ENCODE data around the gene ZNF679. TPM values are rescaled to one million over a fixed set of nuclear protein-coding genes. Genes with fewer than 3 reads are reported as not detected.
"Not testable (repeated sequence)": the region's sequence is repeated elsewhere in the genome, so short reads cannot be mapped to it uniquely, and the experiment has no call there.

ZNF679 gene
- total and polyA plus RNA-seq, 7 donors = not detected

DNA sequence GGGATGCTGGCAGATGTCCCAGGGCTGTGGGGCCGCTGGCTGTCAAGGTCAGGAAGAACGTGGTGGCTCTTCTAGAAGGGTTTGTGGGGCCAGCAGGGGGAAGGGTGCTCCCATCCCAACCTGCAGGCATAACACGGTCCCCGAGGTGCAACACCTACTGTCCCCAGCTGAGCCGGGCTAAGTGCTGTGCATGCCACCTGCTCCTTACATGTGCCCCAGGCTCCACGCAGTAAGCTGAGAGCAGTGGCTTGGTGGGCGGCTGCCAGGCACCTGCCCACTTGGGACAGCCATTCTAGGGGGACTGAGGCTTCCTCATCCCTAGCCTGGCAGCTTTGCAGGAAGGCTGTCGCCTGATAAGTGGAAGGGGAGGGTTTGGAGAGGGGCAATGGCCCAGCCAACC lies 35.5 kb upstream of the ZNF679 start:
- H3K36me3 ChIP-seq (ENCODE audit: insufficient read depth in 1 of 2, low read depth in 1 of 2) = no peaks in the 10 kb centered on the region
- H3K27ac ChIP-seq = no peak overlapping the region
- no peak for DNase-seq
- H3K4me3 ChIP-seq = no peak overlapping the region
- H3K9me3 ChIP-seq = peaks cover 3% of the 10 kb centered on the region
- intact Hi-C loops (cut with DNase I) = no loop called here
- TF ChIP-seq, protein P1, sequence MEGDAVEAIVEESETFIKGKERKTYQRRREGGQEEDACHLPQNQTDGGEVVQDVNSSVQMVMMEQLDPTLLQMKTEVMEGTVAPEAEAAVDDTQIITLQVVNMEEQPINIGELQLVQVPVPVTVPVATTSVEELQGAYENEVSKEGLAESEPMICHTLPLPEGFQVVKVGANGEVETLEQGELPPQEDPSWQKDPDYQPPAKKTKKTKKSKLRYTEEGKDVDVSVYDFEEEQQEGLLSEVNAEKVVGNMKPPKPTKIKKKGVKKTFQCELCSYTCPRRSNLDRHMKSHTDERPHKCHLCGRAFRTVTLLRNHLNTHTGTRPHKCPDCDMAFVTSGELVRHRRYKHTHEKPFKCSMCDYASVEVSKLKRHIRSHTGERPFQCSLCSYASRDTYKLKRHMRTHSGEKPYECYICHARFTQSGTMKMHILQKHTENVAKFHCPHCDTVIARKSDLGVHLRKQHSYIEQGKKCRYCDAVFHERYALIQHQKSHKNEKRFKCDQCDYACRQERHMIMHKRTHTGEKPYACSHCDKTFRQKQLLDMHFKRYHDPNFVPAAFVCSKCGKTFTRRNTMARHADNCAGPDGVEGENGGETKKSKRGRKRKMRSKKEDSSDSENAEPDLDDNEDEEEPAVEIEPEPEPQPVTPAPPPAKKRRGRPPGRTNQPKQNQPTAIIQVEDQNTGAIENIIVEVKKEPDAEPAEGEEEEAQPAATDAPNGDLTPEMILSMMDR (IDR thresholded peaks at IDR 0.05) = no peak
- WGBS, 3 donors = 72 to 74% (median 73%) methylated on average over 8 of the region's 8 CpGs
- H3K4me1 ChIP-seq = no peaks in the 10 kb centered on the region
- ATAC-seq = no peak
- no peaks in the 10 kb centered on the region for H3K27me3 ChIP-seq (ENCODE audit: insufficient read depth in 3 of 3, low read length in 2 of 3)

DNA sequence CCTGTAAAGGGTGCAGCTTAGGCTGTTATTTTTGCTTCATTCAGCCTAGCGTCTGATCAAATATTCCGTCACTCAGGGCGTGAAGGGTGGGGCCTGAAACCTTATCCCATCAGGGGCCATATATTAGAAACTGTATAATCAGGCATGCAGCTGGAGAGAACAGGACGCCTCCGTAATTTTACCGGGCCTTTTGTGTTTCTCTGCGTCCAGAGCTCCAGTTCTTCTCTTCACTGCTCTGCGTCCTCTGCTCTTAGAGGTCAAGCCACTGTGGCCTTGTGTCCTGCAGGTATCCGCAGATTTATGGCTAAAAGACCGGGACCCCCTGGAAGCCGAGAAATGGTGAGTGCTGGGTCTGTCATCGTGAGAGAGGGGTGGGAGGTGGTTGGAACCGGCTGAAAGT lies 21.4 kb upstream of the ZNF679 start, which contains the start of gene ZNF735:
Gene ZNF735, plus strand, starts transcription at position 301 of the 400 bp plus-strand sequence. Its CDS starts 0 bp downstream, at position 301.
- WGBS, 3 donors = 83 to 86% (median 85%) methylated on average over 13 of the region's 13 CpGs
- TF ChIP-seq, protein P1 (IDR thresholded peaks at IDR 0.05) = no peak

DNA sequence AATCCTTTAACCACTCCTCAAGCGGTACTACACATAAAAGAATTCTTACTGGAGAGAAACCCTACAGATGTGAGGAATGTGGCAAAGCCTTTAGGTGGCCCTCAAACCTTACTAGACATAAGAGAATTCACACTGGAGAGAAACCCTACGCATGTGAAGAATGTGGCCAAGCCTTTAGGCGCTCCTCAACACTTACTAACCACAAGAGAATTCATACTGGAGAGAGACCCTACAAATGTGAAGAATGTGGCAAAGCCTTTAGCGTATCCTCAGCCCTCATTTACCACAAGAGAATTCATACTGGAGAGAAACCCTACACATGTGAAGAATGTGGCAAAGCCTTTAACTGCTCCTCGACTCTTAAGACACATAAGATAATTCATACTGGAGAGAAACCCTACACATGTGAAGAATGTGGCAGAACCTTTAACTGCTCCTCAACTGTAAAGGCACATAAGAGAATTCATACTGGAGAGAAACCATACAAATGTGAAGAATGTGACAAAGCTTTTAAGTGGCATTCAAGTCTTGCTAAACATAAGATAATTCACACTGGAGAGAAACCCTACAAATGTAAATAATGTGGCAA lies 8.5 kb upstream of the ZNF679 start:
- intact Hi-C loops (cut with DNase I); H3K4me3 ChIP-seq; H3K4me1 ChIP-seq; H3K27ac ChIP-seq; H3K27me3 ChIP-seq (ENCODE audit: insufficient read depth in 3 of 3, low read length in 2 of 3); DNase-seq; H3K36me3 ChIP-seq (ENCODE audit: insufficient read depth in 1 of 2, low read depth in 1 of 2); ATAC-seq: not testable (repeated sequence)
- peaks cover 30% of the 10 kb centered on the region for H3K9me3 ChIP-seq
- 70 to 78% (median 72%) methylated on average over 5 of the region's 5 CpGs for WGBS, 3 donors

More for the DNA sequence above, 21.4 kb upstream of the ZNF679 start, which contains the start of gene ZNF735:
- Histone ChIP-seq H3K4me3 (no peak within 1 kb of the TSS), H3K36me3 (ENCODE audit: insufficient read depth in 1 of 2, low read depth in 1 of 2) (no peaks in the 10 kb centered on the region), H3K4me1 (no peaks in the 10 kb centered on the region), H3K27ac (no peak within 1 kb of the TSS), H3K27me3 (ENCODE audit: insufficient read depth in 3 of 3, low read length in 2 of 3) (no peaks in the 10 kb centered on the region), H3K9me3 (peaks cover 6% of the 10 kb centered on the region)
- no peak for ATAC-seq
- no peak for DNase-seq
- intact Hi-C loops (cut with DNase I) = no loop called here

DNA sequence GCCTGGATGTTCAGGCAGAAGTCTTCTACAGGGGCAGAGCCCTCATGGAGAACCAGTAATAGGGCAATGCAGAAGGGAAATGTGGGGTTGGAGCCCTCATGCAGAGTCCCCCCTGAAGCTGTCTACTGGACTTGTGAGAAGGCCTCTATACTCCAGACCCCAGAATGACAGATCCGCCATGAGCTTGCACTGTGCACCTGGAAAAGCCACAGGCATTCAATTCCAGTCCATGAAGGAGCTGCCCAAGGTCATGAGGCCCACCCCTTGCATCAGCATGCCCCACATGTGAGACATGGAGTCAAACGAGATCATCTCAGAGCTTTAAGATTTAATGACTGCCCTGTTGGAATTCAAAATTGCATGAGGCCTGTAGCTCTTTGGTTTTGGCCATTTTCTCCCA lies 4.9 kb upstream of the ZNF679 start:
- 30 to 42% (median 31%) methylated on average over 2 of the region's 2 CpGs for WGBS, 3 donors
- Histone ChIP-seq H3K4me1 (no peaks in the 10 kb centered on the region), H3K4me3 (no peak overlapping the region), H3K27ac (no peak overlapping the region), H3K27me3 (ENCODE audit: insufficient read depth in 3 of 3, low read length in 2 of 3) (no peaks in the 10 kb centered on the region), H3K36me3 (ENCODE audit: insufficient read depth in 1 of 2, low read depth in 1 of 2) (no peaks in the 10 kb centered on the region), H3K9me3 (peaks cover 26% of the 10 kb centered on the region)
- no peak for DNase-seq
- TF ChIP-seq, protein P1 (IDR thresholded peaks at IDR 0.05) = no peak
- ATAC-seq = no peak
- intact Hi-C loops (cut with DNase I) = no loop called here

DNA sequence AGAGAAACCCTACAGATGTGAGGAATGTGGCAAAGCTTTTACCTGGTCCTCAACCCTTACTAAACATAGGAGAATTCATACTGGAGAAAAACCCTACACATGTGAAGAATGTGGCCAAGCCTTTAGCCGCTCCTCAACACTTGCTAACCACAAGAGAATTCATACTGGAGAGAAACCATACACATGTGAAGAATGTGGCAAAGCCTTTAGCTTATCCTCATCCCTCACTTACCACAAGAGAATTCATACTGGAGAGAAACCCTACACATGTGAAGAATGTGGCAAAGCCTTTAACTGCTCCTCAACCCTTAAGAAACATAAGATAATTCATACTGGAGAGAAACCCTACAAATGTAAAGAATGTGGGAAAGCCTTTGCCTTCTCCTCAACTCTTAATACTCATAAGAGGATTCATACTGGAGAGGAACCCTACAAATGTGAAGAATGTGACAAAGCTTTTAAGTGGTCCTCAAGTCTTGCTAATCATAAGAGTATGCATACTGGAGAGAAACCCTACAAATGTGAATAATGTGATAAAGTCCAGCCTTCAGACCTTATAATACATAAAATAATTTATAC lies 38.2 kb downstream of the ZNF679 start:
- intact Hi-C loops (cut with DNase I) = no loop called here
- Histone ChIP-seq H3K9me3 (peaks cover 33% of the 10 kb centered on the region), H3K4me3 (no peak overlapping the region), H3K27me3 (ENCODE audit: insufficient read depth in 3 of 3, low read length in 2 of 3) (peaks cover 0 to 2% (median 0%) of the 10 kb centered on the region in 3 donors), H3K4me1 (no peaks in the 10 kb centered on the region), H3K27ac (no peak overlapping the region), H3K36me3 (ENCODE audit: insufficient read depth in 1 of 2, low read depth in 1 of 2) (no peaks in the 10 kb centered on the region)
- ATAC-seq (no peak), DNase-seq (no peak)
- WGBS, 3 donors = 75 to 87% (median 81%) methylated on average over 1 of the region's 1 CpG
- TF ChIP-seq, protein P1 (IDR thresholded peaks at IDR 0.05) = no peak
